H1 (cell line): ENCODE data around the gene ILDR2. TPM values are rescaled to one million over a fixed set of nuclear protein-coding genes. Genes with fewer than 3 reads are reported as not detected.

Experiments
- EGR1 ChIP-seq: IDR thresholded peaks from 2 replicates; pipeline ENCODE4 v1.6.1; 2011; ENCODE audit warnings: low read depth, low read length, borderline replicate concordance
- EP300 ChIP-seq, 2 experiments: IDR thresholded peaks; 1 replicate in 1 of 2; 2 replicates in 1 of 2; pipeline ENCODE4 v1.6.1; 2011 to 2012; ENCODE audit warnings: low read depth in 2 of 2, low read length in 2 of 2, mild to moderate bottlenecking in 2 of 2, borderline replicate concordance in 1 of 2, inconsistent platforms in 1 of 2, moderate library complexity in 1 of 2
- POLR2AphosphoS5 ChIP-seq: IDR thresholded peaks from 2 replicates; pipeline ENCODE4 v1.6.1; 2011; ENCODE audit warnings: low read depth, low read length
- RXRA ChIP-seq: IDR thresholded peaks from 2 replicates; pipeline ENCODE4 v1.6.1; 2011; ENCODE audit warnings: low read depth, mild to moderate bottlenecking, low read length, moderate library complexity; ENCODE audit not compliant: insufficient read depth
- SUZ12 ChIP-seq: fragments of 200-600 bp; sonication (generic); IDR thresholded peaks from 2 replicates; pipeline ENCODE4 v1.6.1; 2012; ENCODE audit warnings: mild to moderate bottlenecking, inconsistent platforms, low read length, moderate library complexity, mixed read lengths
- polyA plus RNA-seq, 7 experiments: library from polyadenylated mRNA; depleted of rRNA in 3 of 7; stranded (reverse) in 5 of 7; unstranded in 2 of 7; fragments of >200 nt in 5 of 7; fragments of 200-250 nt in 2 of 7; gene quantifications; 1 replicate in 5 of 7; 2 replicates in 1 of 7; 4 replicates in 1 of 7; pipeline versions ENCODE4 v1.2.1 to v1.2.3, GENCODE V29; 2011 to 2013; ENCODE audit warnings: missing spikeins in 2 of 7, mixed read lengths in 2 of 7
- total RNA-seq: library from RNA; stranded (reverse); fragmentation: NEBNext Ultra II Directional; extraction: Animal tissue kit (Norgen Biotek cat#: 25700); gene quantifications from 2 replicates; pipeline ENCODE4 v1.2.1, GENCODE V29; 2021
- TF ChIP-seq, protein P1 (sequence below): IDR thresholded peaks from 2 replicates; pipeline ENCODE4 v1.6.1; 2012; ENCODE audit warnings: inconsistent platforms
- TF ChIP-seq, protein P2 (sequence below): IDR thresholded peaks from 2 replicates; pipeline ENCODE4 v1.6.1; 2012; ENCODE audit warnings: low read length, inconsistent platforms
- TF ChIP-seq, protein P3 (sequence below): IDR thresholded peaks from 2 replicates; pipeline ENCODE4 v1.6.1; 2012; ENCODE audit warnings: inconsistent platforms

The ILDR2 gene
- total and polyA plus RNA-seq, 2 of the 8 experiments (the other 6 are each of a cell fraction or from before 2014, with no cell fraction given), result 0.85 to 0.86 TPM

DNA sequence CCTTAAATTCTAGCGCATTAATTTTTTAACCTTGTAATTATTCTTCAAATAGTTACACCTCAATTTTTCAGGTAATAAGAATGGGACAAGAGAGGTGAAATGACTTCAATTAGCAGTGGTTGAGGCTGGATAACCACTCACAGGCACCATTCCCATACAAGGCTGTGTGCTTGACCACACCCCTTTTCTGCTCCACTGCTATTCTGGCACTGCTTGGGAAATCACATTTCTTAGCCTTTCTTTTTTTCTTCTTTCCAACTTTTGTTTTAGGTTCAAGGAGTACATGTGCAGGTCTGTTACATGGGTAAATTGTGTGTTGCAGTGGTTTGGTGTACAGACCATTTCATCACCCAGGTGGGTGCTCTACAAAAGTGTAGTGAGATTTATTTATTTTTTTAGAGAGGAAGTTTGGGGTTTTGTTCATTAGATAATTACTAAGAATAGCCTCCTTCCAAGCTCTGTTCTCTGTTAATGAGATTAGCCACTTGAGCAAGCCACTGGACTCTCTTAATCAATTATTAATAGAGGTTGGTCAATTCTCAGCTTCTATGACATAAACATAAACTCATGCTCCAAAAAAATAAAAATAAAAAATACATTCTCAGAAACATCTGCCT is 14.4 kb downstream of the ILDR2 start (continued):
- TF ChIP-seq, protein P1, sequence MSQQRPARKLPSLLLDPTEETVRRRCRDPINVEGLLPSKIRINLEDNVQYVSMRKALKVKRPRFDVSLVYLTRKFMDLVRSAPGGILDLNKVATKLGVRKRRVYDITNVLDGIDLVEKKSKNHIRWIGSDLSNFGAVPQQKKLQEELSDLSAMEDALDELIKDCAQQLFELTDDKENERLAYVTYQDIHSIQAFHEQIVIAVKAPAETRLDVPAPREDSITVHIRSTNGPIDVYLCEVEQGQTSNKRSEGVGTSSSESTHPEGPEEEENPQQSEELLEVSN, result no peak
- no peak for TF ChIP-seq POLR2AphosphoS5
- no peak for TF ChIP-seq EP300 (IDR thresholded peaks at IDR 0.05; ENCODE audit: borderline replicate concordance in 1 of 2, low read depth in 2 of 2, low read length in 2 of 2)
- no peak for TF ChIP-seq RXRA
- TF ChIP-seq, protein P2, sequence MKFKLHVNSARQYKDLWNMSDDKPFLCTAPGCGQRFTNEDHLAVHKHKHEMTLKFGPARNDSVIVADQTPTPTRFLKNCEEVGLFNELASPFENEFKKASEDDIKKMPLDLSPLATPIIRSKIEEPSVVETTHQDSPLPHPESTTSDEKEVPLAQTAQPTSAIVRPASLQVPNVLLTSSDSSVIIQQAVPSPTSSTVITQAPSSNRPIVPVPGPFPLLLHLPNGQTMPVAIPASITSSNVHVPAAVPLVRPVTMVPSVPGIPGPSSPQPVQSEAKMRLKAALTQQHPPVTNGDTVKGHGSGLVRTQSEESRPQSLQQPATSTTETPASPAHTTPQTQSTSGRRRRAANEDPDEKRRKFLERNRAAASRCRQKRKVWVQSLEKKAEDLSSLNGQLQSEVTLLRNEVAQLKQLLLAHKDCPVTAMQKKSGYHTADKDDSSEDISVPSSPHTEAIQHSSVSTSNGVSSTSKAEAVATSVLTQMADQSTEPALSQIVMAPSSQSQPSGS, result no peak
- TF ChIP-seq, protein P3, sequence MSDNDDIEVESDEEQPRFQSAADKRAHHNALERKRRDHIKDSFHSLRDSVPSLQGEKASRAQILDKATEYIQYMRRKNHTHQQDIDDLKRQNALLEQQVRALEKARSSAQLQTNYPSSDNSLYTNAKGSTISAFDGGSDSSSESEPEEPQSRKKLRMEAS, result no peak
- no peak for TF ChIP-seq EGR1
- TF ChIP-seq SUZ12, result no peak
